ENCODE data around the gene MARCHF10.

MARCHF10 gene

DNA sequence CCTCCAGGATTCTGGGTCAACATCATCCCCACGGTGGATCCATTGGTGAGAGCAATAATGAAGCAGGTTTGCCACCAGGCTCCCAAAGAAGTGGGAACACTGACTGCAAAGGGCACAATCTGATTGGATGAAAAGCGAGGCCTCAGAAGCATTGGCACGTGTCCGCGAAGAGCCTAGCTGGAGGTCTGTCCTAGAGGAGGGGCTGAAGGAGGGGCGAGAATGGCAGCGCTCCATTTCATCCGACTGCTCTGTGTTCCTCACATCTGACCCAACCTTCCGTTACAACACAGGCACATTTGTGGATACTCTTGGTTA is 100.7 kb downstream of the MARCHF10 start:
- H3F3A ChIP-seq (ENCODE audit: low read depth): no peaks in the 10 kb centered on the region
- peaks cover 8% of the 10 kb centered on the region for H3K27me3 ChIP-seq (ENCODE audit: insufficient read depth, low read length, poor library complexity, severe bottlenecking)
- no peak overlapping the region for H3K4me2 ChIP-seq (ENCODE audit: low read depth, low read length, poor library complexity, severe bottlenecking)
- H3K79me2 ChIP-seq (ENCODE audit: insufficient read depth, low read length): no peaks in the 10 kb centered on the region
- no peak overlapping the region for H3K9ac ChIP-seq (ENCODE audit: low read depth, low read length, poor library complexity, severe bottlenecking)
- no peak overlapping the region for H2AFZ ChIP-seq (ENCODE audit: low read length)
- H3K9me3 ChIP-seq (ENCODE audit: insufficient read depth, low read depth, low read length): no peaks in the 10 kb centered on the region
- no peaks in the 10 kb centered on the region for H3K9me2 ChIP-seq (replicated peaks; ENCODE audit: low read depth, low read length)
- peaks cover 5% of the 10 kb centered on the region for H3K4me1 ChIP-seq (ENCODE audit: insufficient read depth, low read length, poor library complexity, severe bottlenecking)
- H3K36me3 ChIP-seq (ENCODE audit: insufficient read depth, low read length): no peaks in the 10 kb centered on the region
- TF ChIP-seq EZH2phosphoT487 (IDR thresholded peaks at IDR 0.05; ENCODE audit: borderline replicate concordance): no peak
- TF ChIP-seq, protein P1, sequence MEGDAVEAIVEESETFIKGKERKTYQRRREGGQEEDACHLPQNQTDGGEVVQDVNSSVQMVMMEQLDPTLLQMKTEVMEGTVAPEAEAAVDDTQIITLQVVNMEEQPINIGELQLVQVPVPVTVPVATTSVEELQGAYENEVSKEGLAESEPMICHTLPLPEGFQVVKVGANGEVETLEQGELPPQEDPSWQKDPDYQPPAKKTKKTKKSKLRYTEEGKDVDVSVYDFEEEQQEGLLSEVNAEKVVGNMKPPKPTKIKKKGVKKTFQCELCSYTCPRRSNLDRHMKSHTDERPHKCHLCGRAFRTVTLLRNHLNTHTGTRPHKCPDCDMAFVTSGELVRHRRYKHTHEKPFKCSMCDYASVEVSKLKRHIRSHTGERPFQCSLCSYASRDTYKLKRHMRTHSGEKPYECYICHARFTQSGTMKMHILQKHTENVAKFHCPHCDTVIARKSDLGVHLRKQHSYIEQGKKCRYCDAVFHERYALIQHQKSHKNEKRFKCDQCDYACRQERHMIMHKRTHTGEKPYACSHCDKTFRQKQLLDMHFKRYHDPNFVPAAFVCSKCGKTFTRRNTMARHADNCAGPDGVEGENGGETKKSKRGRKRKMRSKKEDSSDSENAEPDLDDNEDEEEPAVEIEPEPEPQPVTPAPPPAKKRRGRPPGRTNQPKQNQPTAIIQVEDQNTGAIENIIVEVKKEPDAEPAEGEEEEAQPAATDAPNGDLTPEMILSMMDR (conservative IDR thresholded peaks at IDR 0.05; ENCODE audit: low read length): no peak
- H3K4me3 ChIP-seq (ENCODE audit: low read length, poor library complexity, severe bottlenecking): no peak overlapping the region
- H4K20me1 ChIP-seq (ENCODE audit: insufficient read depth, low read length, poor library complexity, severe bottlenecking): no peaks in the 10 kb centered on the region

GRCh38 chr17:62706598-62707424 is 101.3 kb downstream of the MARCHF10 start:
- H3K4me1 ChIP-seq (ENCODE audit: insufficient read depth, low read length, poor library complexity, severe bottlenecking): peaks cover 5% of the 10 kb centered on the region
- no peaks in the 10 kb centered on the region for H4K20me1 ChIP-seq (ENCODE audit: insufficient read depth, low read length, poor library complexity, severe bottlenecking)
- no peak overlapping the region for H2AFZ ChIP-seq (ENCODE audit: low read length)
- no peak overlapping the region for H3K4me2 ChIP-seq (ENCODE audit: low read depth, low read length, poor library complexity, severe bottlenecking)
- no peaks in the 10 kb centered on the region for H3K79me2 ChIP-seq (ENCODE audit: insufficient read depth, low read length)
- H3K4me3 ChIP-seq (ENCODE audit: low read length, poor library complexity, severe bottlenecking): no peak overlapping the region
- no peaks in the 10 kb centered on the region for H3F3A ChIP-seq (ENCODE audit: low read depth)
- H3K9me3 ChIP-seq (ENCODE audit: insufficient read depth, low read depth, low read length): no peaks in the 10 kb centered on the region
- peaks cover 8% of the 10 kb centered on the region for H3K27me3 ChIP-seq (ENCODE audit: insufficient read depth, low read length, poor library complexity, severe bottlenecking)
- TF ChIP-seq, protein P1 (conservative IDR thresholded peaks at IDR 0.05; ENCODE audit: low read length): no peak
- no peak for TF ChIP-seq EZH2phosphoT487 (IDR thresholded peaks at IDR 0.05; ENCODE audit: borderline replicate concordance)
- H3K9me2 ChIP-seq (replicated peaks; ENCODE audit: low read depth, low read length): no peaks in the 10 kb centered on the region
- no peak overlapping the region for H3K9ac ChIP-seq (ENCODE audit: low read depth, low read length, poor library complexity, severe bottlenecking)
- H3K36me3 ChIP-seq (ENCODE audit: insufficient read depth, low read length): no peaks in the 10 kb centered on the region

DNA sequence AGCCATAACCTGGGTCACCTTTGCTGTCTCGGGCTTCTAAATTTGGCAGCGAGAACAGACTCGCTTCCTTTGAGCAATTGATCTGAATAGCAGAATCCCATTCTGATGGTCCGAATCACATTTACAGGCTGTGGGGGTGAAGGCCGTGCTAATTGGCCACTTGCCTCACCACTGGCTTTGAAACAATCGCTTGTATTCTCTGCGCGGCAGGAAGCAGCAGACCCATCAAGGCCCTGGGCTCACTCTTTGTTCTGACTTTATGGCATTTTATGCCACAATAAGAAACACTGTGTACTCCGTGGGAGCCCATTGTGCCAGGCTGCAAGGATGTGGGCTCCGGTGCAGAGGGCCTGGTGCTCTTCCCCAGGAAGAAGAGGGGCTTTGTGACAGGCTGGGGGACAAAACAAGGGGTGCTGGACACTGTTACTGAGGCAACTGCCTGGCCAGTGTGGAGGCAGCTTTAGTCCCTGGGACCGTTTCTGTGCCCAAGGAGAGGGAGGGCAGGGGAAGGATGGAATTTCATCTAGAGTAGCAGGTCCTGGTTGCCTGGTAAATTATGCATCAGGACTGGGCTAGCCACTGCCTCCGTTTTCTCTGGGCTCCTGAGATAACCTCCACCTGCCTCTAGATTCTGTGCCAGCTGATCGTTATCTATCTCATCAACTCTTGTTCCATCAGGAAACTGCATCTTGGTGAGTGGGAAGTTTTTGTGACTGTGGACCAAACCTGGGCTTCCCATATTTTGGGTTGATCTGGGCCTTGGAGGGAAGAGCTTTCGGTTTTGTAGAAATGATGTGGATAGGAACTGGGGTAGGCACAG is 102.1 kb downstream of the MARCHF10 start:
- H3K9ac ChIP-seq (ENCODE audit: low read depth, low read length, poor library complexity, severe bottlenecking): no peak overlapping the region
- no peak overlapping the region for H2AFZ ChIP-seq (ENCODE audit: low read length)
- H3K27me3 ChIP-seq (ENCODE audit: insufficient read depth, low read length, poor library complexity, severe bottlenecking): peaks cover 8% of the 10 kb centered on the region
- no peaks in the 10 kb centered on the region for H3K9me3 ChIP-seq (ENCODE audit: insufficient read depth, low read depth, low read length)
- H3K9me2 ChIP-seq (replicated peaks; ENCODE audit: low read depth, low read length): no peaks in the 10 kb centered on the region
- peak overlapping the region; percentile 86 for H3K4me2 ChIP-seq (ENCODE audit: low read depth, low read length, poor library complexity, severe bottlenecking)
- no peaks in the 10 kb centered on the region for H3K36me3 ChIP-seq (ENCODE audit: insufficient read depth, low read length)
- no peak for TF ChIP-seq EZH2phosphoT487 (IDR thresholded peaks at IDR 0.05; ENCODE audit: borderline replicate concordance)
- TF ChIP-seq, protein P1 (conservative IDR thresholded peaks at IDR 0.05; ENCODE audit: low read length): no peak
- no peaks in the 10 kb centered on the region for H4K20me1 ChIP-seq (ENCODE audit: insufficient read depth, low read length, poor library complexity, severe bottlenecking)
- peaks cover 5% of the 10 kb centered on the region for H3K4me1 ChIP-seq (ENCODE audit: insufficient read depth, low read length, poor library complexity, severe bottlenecking)
- H3K79me2 ChIP-seq (ENCODE audit: insufficient read depth, low read length): no peaks in the 10 kb centered on the region
- no peaks in the 10 kb centered on the region for H3F3A ChIP-seq (ENCODE audit: low read depth)
- H3K4me3 ChIP-seq (ENCODE audit: low read length, poor library complexity, severe bottlenecking): no peak overlapping the region

Data from Loucy (cell line).